ENCODE results near the gene NTM.

DNA sequence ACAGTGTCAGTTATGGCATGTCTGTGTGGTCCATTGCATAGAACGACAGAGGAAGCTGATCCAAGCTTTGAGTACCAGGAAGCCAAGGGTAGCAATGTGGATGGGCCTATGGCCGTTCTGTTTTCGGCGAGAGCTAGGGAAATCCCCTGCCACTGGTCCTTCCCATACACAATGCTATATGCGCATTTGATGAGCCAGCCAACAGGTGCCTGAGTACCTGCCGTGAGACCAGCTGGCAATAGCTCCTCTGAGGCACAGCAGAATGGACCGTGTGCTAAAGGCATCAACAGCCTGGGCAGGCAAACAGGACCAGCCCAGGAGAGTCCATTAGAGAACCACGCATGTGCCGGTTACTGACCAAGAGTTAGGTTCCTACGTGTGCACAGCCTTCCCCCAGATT lies 753.0 kb downstream of the NTM start:
- no peak for TF ChIP-seq PHF8 (conservative IDR thresholded peaks at IDR 0.05; ENCODE audit: low read depth, low read length)
- no peak for TF ChIP-seq SUZ12 (IDR thresholded peaks at IDR 0.05; ENCODE audit: low read length)
